HG02798 (cell line): Measurements from ENCODE around the gene PITRM1.

Experiments used
- ATAC-seq: cut with Tn5 transposase; IDR thresholded peaks from one replicate; pipeline ENCODE4 v1.9.1; 2021; ENCODE audit warnings: mild to moderate bottlenecking; ENCODE audit not compliant: unreplicated experiment, poor library complexity

The PITRM1 gene

GRCh38 chr10:3090388-3090787 lies 82.2 kb downstream of the PITRM1 start:
- ATAC-seq, result no peak
